OCI-LY1 (cell line): ENCODE results near the gene XPO5.

Source experiments
- EZH2 ChIP-seq: fragments of 200-600 bp; sonication (generic), shearing (Covaris generic); IDR thresholded peaks from 2 replicates; pipeline ENCODE4 v1.8.0; 2017; ENCODE audit warnings: borderline replicate concordance, mixed run types, mild to moderate bottlenecking, antibody characterized with exemption, low read length, moderate library complexity, mixed read lengths
- TF ChIP-seq, protein P1 (sequence below): fragments of 200-600 bp; sonication (generic), shearing (Covaris generic); IDR thresholded peaks from 2 replicates; pipeline ENCODE4 v1.5.1; 2017; ENCODE audit warnings: mild to moderate bottlenecking, antibody characterized with exemption, low read length, moderate library complexity, mixed read lengths

GRCh38 chr6:43488667-43489276 lies 87.1 kb downstream of the XPO5 start:
- TF ChIP-seq, protein P1, sequence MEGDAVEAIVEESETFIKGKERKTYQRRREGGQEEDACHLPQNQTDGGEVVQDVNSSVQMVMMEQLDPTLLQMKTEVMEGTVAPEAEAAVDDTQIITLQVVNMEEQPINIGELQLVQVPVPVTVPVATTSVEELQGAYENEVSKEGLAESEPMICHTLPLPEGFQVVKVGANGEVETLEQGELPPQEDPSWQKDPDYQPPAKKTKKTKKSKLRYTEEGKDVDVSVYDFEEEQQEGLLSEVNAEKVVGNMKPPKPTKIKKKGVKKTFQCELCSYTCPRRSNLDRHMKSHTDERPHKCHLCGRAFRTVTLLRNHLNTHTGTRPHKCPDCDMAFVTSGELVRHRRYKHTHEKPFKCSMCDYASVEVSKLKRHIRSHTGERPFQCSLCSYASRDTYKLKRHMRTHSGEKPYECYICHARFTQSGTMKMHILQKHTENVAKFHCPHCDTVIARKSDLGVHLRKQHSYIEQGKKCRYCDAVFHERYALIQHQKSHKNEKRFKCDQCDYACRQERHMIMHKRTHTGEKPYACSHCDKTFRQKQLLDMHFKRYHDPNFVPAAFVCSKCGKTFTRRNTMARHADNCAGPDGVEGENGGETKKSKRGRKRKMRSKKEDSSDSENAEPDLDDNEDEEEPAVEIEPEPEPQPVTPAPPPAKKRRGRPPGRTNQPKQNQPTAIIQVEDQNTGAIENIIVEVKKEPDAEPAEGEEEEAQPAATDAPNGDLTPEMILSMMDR: no peak
- no peak for TF ChIP-seq EZH2
